SU-DHL-6 (cell line): ENCODE measurements around the gene TRMT10A.

Experiments
- H2AFZ ChIP-seq: fragments of 200-600 bp; sonication (generic); 2 replicates; pipeline ENCODE4 v1.6.1; 2014; ENCODE audit warnings: low read depth, mild to moderate bottlenecking, moderate library complexity, mixed read lengths, antibody characterized with exemption, low read length; ENCODE audit not compliant: severe bottlenecking
- H3F3A ChIP-seq: fragments of 200-600 bp; shearing (Covaris generic); 2 replicates; pipeline ENCODE4 v1.6.0; 2016; ENCODE audit warnings: antibody characterized with exemption, mild to moderate bottlenecking; ENCODE audit not compliant: insufficient read depth
- H3K27ac ChIP-seq: fragments of 200-600 bp; sonication (generic); 2 replicates; pipeline ENCODE4 v1.5.1; 2016; ENCODE audit warnings: low read depth, mild to moderate bottlenecking, low read length, moderate library complexity, mixed read lengths
- H3K27me3 ChIP-seq: fragments of 200-600 bp; sonication (generic), shearing (Covaris generic); 2 replicates; pipeline ENCODE4 v1.6.0; 2014; ENCODE audit warnings: mild to moderate bottlenecking, low read length
- H3K36me3 ChIP-seq: fragments of 200-600 bp; sonication (generic); 2 replicates; pipeline ENCODE4 v1.6.1; 2014; ENCODE audit warnings: mild to moderate bottlenecking, low read length, mixed read lengths
- H3K4me2 ChIP-seq: fragments of 300-600, 200-600 bp; shearing (Covaris generic), sonication (generic); 2 replicates; pipeline ENCODE4 v1.6.0; 2014; ENCODE audit warnings: low read length, low read depth, mild to moderate bottlenecking; ENCODE audit not compliant: poor library complexity, severe bottlenecking
- H3K4me3 ChIP-seq: fragments of 200-600 bp; sonication (generic); 2 replicates; pipeline ENCODE4 v1.5.1; 2014; ENCODE audit warnings: antibody characterized with exemption, low read length, mild to moderate bottlenecking, mixed read lengths; ENCODE audit not compliant: insufficient read depth, poor library complexity, severe bottlenecking
- H3K79me2 ChIP-seq: fragments of 200-600 bp; sonication (generic); 2 replicates; pipeline ENCODE4 v1.6.1; 2014; ENCODE audit warnings: mild to moderate bottlenecking, low read length, moderate library complexity; ENCODE audit not compliant: insufficient read depth
- H3K9ac ChIP-seq: fragments of 200-600 bp; sonication (generic); 2 replicates; pipeline ENCODE4 v1.7.0; 2014; ENCODE audit warnings: mild to moderate bottlenecking, low read length
- H3K9me2 ChIP-seq: fragments of 200-600 bp; sonication (generic); replicated peaks from 2 replicates; pipeline ENCODE4 v1.6.1; 2014; ENCODE audit warnings: low read length; ENCODE audit not compliant: insufficient read depth
- H3K9me3 ChIP-seq: fragments of 200-600 bp; sonication (generic); 2 replicates; pipeline ENCODE4 v1.6.1; 2014; ENCODE audit warnings: low read length, mixed read lengths; ENCODE audit not compliant: insufficient read depth
- H4K20me1 ChIP-seq: fragments of 200-600 bp; sonication (generic); 2 replicates; pipeline ENCODE4 v1.6.1; 2014; ENCODE audit warnings: low read depth, mild to moderate bottlenecking, antibody characterized with exemption, low read length, moderate library complexity, mixed read lengths
- CTCF ChIP-seq: fragments of 200-600 bp; sonication (generic); IDR thresholded peaks from one replicate; pipeline ENCODE4 v1.5.1; 2017; ENCODE audit warnings: antibody characterized with exemption, mild to moderate bottlenecking, low read length, moderate library complexity; ENCODE audit not compliant: insufficient read depth, poor library complexity, severe bottlenecking
- EZH2phosphoT487 ChIP-seq: fragments of 200-600 bp; sonication (generic), shearing (Covaris generic); conservative IDR thresholded peaks from 2 replicates; pipeline ENCODE4 v1.6.1; 2018; ENCODE audit warnings: mild to moderate bottlenecking, antibody characterized with exemption, low read length, moderate library complexity, mixed read lengths

Gene TRMT10A

DNA sequence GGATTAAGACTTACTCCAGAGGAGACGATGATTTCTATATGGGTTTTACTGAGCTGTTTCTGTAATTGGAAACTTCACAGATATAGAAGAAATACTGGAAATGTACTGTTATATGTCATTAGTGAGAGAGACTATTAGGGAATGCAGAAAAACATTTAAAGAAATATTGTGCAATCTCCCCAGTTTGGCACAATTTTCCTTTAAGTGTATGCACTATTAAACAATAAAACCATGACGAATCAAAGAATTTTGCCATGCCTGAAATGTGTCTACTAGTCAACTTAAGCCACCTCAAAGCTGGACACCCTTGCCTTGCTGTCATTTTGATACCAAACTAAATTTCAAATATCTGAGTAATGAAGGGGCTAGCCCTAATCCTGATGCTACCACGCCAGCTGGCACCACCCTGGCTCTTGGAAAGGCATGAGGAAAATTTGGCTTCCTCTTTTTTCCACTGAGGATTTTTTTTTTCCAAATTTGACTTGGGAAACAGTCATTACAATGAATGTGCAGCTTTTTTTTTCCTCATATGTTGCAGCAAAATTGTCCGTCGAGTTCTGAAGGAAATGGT is 46.9 kb upstream of the TRMT10A start:
- Histone ChIP-seq H4K20me1 (no peaks in the 10 kb centered on the region), H3K4me3 (no peak overlapping the region), H3K9me2 (no peaks in the 10 kb centered on the region), H3K79me2 (no peaks in the 10 kb centered on the region), H3K36me3 (no peaks in the 10 kb centered on the region), H3K4me2 (no peak overlapping the region), H2AFZ (no peak overlapping the region), H3F3A (no peaks in the 10 kb centered on the region), H3K27ac (no peak overlapping the region), H3K9me3 (no peaks in the 10 kb centered on the region), H3K9ac (no peak overlapping the region), H3K27me3 (no peaks in the 10 kb centered on the region)
- TF ChIP-seq EZH2phosphoT487: no peak
- no peak for TF ChIP-seq CTCF

DNA sequence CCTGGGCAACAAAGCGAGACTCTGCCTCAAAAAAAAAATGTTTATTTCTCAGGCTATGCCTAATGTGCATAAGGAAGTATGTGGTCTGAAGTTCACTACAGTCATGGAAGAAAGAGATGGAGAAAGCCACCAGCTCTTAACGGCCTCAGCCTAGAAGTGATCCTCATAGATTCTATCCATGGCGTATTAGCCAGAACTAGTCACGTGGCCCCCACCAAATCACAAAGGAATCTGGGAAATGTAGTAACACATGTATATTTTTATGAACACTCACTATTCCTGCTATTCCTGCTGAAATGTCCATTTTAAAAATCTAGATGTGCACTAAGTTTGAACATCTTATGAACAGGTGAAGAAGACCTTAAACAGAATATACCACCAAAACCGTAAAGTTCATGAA is 44.6 kb upstream of the TRMT10A start:
- H3F3A ChIP-seq: no peaks in the 10 kb centered on the region
- H3K9me2 ChIP-seq: no peaks in the 10 kb centered on the region
- TF ChIP-seq EZH2phosphoT487 (no peak), CTCF (no peak)
- H3K9ac ChIP-seq: no peak overlapping the region
- no peaks in the 10 kb centered on the region for H3K79me2 ChIP-seq
- no peak overlapping the region for H3K4me3 ChIP-seq
- no peaks in the 10 kb centered on the region for H3K27me3 ChIP-seq
- H3K9me3 ChIP-seq: no peaks in the 10 kb centered on the region
- H3K36me3 ChIP-seq: no peaks in the 10 kb centered on the region
- no peaks in the 10 kb centered on the region for H4K20me1 ChIP-seq
- no peak overlapping the region for H3K4me2 ChIP-seq
- H3K27ac ChIP-seq: no peak overlapping the region
- no peak overlapping the region for H2AFZ ChIP-seq

DNA sequence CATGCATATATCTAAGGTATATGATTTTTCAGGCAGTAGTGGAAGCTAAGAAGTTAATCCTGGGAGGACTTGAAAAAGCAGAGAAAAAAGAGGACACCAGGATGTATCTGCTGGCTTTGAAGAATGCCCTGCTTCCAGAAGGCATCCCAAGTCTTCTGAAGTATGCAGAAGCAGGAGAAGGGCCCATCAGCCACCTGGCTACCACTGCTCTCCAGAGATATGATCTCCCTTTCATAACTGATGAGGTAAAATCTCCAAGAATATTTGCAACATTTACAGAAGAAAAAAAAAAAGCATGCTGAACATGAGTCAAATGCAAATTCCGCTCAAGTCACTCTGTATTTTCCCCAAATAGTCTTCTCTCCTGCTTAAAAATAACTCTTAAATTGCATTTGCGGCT is 42.9 kb upstream of the TRMT10A start:
- Histone ChIP-seq H3K4me3 (no peak overlapping the region), H3K4me2 (no peak overlapping the region), H3K9me2 (no peaks in the 10 kb centered on the region), H3K36me3 (no peaks in the 10 kb centered on the region), H3K79me2 (no peaks in the 10 kb centered on the region), H3F3A (no peaks in the 10 kb centered on the region), H3K27me3 (no peaks in the 10 kb centered on the region), H2AFZ (no peak overlapping the region), H4K20me1 (no peaks in the 10 kb centered on the region), H3K27ac (no peak overlapping the region), H3K9me3 (no peaks in the 10 kb centered on the region), H3K9ac (no peak overlapping the region)
- TF ChIP-seq CTCF: no peak
- no peak for TF ChIP-seq EZH2phosphoT487
